Sigmoid colon (tissue), 4 donors: ENCODE data around the gene SPEF1.

Source experiments
- CTCF ChIP-seq, 4 experiments: fragments of 450-650 bp in 3 of 4; fragments of 200-600 bp in 1 of 4; IDR thresholded peaks; one replicate each; pipeline ENCODE4 v1.5.1; 2016 to 2019; ENCODE audit warnings: antibody characterized with exemption in 4 of 4, mild to moderate bottlenecking in 3 of 4, moderate library complexity in 2 of 4
- EP300 ChIP-seq, 4 donors: sonication (generic); formaldehyde crosslinking; IDR thresholded peaks; one replicate each; pipeline ENCODE4 v1.6.1; 2017; ENCODE audit warnings: antibody characterized with exemption in 4 of 4
- POLR2A ChIP-seq, 2 donors: fragments of 450-650 bp; IDR thresholded peaks; one replicate each; pipeline ENCODE4 v1.6.1; 2016; ENCODE audit warnings: antibody characterized with exemption in 2 of 2, mild to moderate bottlenecking in 2 of 2, moderate library complexity in 2 of 2
- POLR2AphosphoS5 ChIP-seq, 4 donors: sonication (generic); formaldehyde crosslinking; IDR thresholded peaks; one replicate each; pipeline ENCODE4 v1.6.1; 2017; ENCODE audit warnings: antibody characterized with exemption in 4 of 4

- TF ChIP-seq CTCF (IDR thresholded peaks at IDR 0.05): no peak
- no peak for TF ChIP-seq EP300 (IDR thresholded peaks at IDR 0.05)
- TF ChIP-seq POLR2A (IDR thresholded peaks at IDR 0.05): no peak
- TF ChIP-seq POLR2AphosphoS5 (IDR thresholded peaks at IDR 0.05): no peak
These were observed 35.5 kb downstream of the SPEF1 start for GRCh38 chr20:3745686-3746173.
